ENCODE data around the gene CACUL1.

Gene CACUL1

DNA sequence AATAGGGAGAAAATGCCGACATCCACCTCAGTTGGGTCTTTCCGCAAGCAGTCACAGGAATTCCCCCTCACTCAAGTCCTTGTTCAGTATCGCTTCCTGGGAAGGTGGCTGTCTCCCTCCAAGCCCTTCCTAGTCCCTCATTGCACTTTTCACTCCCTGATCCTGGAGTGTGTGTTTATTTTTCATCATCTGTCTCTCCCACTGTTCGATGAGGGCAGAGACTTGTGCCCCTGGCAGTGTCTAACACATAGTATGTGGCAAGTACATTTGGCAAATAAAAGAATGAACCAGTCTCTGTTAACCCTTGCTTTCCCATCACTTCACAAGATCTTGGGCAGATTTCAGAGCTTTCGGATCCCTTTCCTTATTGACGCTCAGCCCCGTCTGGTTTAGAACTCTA is 24.0 kb upstream of the CACUL1 start:
- TF ChIP-seq, protein P1, sequence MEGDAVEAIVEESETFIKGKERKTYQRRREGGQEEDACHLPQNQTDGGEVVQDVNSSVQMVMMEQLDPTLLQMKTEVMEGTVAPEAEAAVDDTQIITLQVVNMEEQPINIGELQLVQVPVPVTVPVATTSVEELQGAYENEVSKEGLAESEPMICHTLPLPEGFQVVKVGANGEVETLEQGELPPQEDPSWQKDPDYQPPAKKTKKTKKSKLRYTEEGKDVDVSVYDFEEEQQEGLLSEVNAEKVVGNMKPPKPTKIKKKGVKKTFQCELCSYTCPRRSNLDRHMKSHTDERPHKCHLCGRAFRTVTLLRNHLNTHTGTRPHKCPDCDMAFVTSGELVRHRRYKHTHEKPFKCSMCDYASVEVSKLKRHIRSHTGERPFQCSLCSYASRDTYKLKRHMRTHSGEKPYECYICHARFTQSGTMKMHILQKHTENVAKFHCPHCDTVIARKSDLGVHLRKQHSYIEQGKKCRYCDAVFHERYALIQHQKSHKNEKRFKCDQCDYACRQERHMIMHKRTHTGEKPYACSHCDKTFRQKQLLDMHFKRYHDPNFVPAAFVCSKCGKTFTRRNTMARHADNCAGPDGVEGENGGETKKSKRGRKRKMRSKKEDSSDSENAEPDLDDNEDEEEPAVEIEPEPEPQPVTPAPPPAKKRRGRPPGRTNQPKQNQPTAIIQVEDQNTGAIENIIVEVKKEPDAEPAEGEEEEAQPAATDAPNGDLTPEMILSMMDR (IDR thresholded peaks at IDR 0.05; ENCODE audit: low read depth, low read length, missing control alignments): no peak
- no peak for DNase-seq (ENCODE audit: extremely low read depth, low read depth)
- H3K4me3 ChIP-seq (replicated peaks; ENCODE audit: low read depth, low read length): no peak overlapping the region

DNA sequence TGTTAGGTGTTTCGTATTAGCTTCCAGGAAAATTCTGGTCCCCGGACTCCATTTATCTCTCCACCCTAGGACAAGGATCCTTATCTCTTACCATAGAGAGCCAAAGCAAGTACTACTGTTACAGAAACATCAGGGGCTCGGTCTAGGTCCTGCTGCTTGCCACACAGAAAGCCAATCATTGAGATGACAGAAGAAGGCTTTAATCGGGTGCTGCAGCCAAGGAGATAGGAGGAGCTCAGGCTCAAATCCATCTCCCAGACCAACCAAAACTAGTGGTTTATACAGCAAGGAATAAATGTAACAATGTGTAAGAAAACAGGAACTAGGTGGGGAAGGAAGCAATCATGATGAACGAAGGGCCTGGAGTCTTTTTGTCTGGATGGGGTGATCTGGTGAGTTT is 22.2 kb upstream of the CACUL1 start:
- TF ChIP-seq, protein P1 (IDR thresholded peaks at IDR 0.05; ENCODE audit: low read depth, low read length, missing control alignments): no peak
- no peak overlapping the region for H3K4me3 ChIP-seq (replicated peaks; ENCODE audit: low read depth, low read length)
- DNase-seq (ENCODE audit: extremely low read depth, low read depth): no peak

DNA sequence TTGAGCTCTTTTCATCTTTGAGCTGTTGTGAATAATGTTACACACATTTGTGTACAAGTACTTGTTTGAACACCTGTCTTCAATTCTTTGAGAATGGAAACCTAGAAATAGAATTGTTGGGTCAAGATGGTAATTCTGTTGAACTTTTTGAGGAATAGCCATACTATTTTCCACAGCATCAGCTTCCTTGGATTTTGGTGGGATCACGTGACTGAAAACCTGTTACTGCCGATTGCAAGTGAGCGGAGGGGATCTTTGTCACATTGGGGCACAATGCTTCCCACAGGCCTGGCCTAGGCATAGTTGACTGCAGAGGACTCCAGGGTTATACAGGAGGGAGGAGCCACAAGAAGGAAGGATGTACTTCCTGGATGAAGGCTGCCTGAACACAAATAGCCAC is 21.3 kb upstream of the CACUL1 start:
- no peak for DNase-seq (ENCODE audit: extremely low read depth, low read depth)
- H3K4me3 ChIP-seq (replicated peaks; ENCODE audit: low read depth, low read length): no peak overlapping the region
- TF ChIP-seq, protein P1 (IDR thresholded peaks at IDR 0.05; ENCODE audit: low read depth, low read length, missing control alignments): no peak

DNA sequence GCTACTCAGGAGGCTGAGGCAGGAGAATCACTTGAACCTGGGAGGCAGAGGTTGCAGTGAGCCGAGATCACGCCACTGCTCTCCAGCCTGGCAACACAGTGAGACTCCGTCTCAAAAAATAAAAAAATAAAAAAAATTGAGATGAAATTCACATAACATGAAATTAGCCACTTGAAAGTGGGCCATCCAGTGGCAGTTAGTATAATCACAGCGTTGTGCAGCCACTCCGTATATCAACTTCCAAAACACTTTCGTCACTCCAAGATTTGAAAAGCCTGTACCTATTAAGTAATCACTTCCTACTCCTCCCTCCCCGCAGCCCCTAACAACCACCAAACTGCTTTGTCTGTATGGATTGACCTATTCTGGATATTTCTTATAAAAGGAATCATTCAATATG is 20.7 kb upstream of the CACUL1 start:
- no peak for DNase-seq (ENCODE audit: extremely low read depth, low read depth)

DNA sequence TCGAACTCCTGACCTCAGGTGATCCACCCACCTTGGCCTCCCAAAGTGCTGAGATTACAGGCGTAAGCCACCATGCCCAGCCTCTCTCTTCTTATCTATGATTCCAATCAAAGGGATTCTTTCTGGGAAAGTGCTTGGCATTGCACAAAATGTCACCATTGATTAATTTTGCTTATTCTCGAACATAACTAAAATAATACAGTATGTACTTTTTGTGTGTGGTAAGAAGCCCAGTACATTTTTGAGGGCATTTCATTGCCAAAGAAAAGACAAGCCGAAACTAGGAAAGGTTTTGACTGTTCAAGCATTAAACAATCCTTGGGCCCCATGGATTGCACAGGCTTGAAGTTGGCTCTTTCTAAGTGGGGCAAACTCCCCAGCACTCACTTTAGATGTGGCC is 18.3 kb upstream of the CACUL1 start:
- no peak overlapping the region for H3K4me3 ChIP-seq (replicated peaks; ENCODE audit: low read depth, low read length)
- TF ChIP-seq, protein P1 (IDR thresholded peaks at IDR 0.05; ENCODE audit: low read depth, low read length, missing control alignments): no peak

More for the DNA sequence above, 20.7 kb upstream of the CACUL1 start:
- no peak overlapping the region for H3K4me3 ChIP-seq (replicated peaks; ENCODE audit: low read depth, low read length)
- TF ChIP-seq, protein P1 (IDR thresholded peaks at IDR 0.05; ENCODE audit: low read depth, low read length, missing control alignments): no peak

DNA sequence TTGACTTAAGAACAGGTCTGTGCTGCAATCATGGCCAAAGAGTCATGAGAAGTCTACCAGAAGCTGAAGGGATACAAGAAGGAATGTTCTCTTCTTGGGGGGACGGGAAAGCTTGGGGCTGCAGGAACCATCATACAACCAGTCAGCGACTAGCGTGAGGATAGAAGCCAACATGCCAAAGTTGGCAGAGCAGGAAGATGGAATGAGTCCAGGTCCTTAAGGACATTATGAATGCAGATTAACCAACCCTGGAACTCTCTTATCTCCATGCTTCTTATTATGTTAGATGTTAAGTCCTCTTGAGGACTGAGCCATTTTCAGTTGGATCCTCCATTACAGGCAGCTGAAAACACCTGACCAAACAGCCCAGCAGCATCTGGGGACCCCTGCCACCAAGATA is 17.2 kb upstream of the CACUL1 start:
- DNase-seq (ENCODE audit: extremely low read depth, low read depth): no peak
- no peak overlapping the region for H3K4me3 ChIP-seq (replicated peaks; ENCODE audit: low read depth, low read length)
- TF ChIP-seq, protein P1 (IDR thresholded peaks at IDR 0.05; ENCODE audit: low read depth, low read length, missing control alignments): no peak

More for the DNA sequence above, 18.3 kb upstream of the CACUL1 start:
- DNase-seq (ENCODE audit: extremely low read depth, low read depth): no peak

DNA sequence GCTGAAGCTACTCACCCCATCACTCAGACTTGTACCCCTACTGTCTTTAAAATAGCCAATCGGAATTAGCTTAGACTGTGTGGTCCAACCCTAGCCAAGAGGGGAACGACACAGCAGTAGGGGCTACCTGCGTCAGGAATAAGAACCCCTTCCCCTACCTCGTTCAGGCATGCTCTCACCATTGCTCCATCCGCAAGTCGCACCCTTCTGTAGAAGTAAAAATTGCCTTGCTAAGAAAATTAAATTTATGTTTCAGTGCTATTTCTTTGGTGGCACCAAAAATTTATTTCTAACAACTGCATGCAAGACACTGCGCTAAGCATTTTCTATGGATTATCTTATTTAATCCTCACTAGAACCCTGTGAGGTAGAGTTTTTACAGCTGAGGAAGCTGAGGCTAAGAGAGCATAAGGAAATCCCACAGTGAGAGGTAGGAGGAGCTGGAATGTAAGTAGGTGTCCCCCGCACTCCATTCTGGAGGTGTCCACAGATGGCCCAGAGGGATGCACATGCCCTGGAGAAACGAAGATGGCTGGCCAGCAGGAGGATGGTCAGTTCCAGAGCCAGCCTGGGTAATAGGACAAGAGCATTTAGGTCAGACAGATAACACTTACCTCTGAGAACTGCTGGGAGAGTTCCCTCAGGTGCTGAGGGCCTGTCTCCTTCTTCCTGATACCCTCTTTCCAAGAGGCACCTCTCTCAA is 15.3 kb upstream of the CACUL1 start:
- no peak for DNase-seq (ENCODE audit: extremely low read depth, low read depth)
- TF ChIP-seq, protein P1 (IDR thresholded peaks at IDR 0.05; ENCODE audit: low read depth, low read length, missing control alignments): no peak

More for the DNA sequence above, 15.3 kb upstream of the CACUL1 start:
- no peak overlapping the region for H3K4me3 ChIP-seq (replicated peaks; ENCODE audit: low read depth, low read length)

Measured in HFF-Myc (cell line).